GM18868 (cell line): ENCODE data around the gene GNG7.
"Not testable (repeated sequence)": the region's sequence is repeated elsewhere in the genome, so short reads cannot be mapped to it uniquely, and the experiment has no call there.

Experiments used
- ATAC-seq: cut with Tn5 transposase; IDR thresholded peaks from one replicate; pipeline ENCODE4 v1.9.1; 2021; ENCODE audit warnings: mild to moderate bottlenecking, moderate library complexity; ENCODE audit not compliant: unreplicated experiment

Gene GNG7

GRCh38 chr19:2714102-2714501 is 11.6 kb upstream of the GNG7 start:
- not testable (repeated sequence) for ATAC-seq

- ATAC-seq: not testable (repeated sequence)
These were observed 10.7 kb upstream of the GNG7 start for GRCh38 chr19:2713170-2713569.

GRCh38 chr19:2711875-2712205 is 9.3 kb upstream of the GNG7 start:
- no peak for ATAC-seq

GRCh38 chr19:2711172-2711874 is 8.8 kb upstream of the GNG7 start:
- no peak for ATAC-seq

GRCh38 chr19:2706251-2706650 is 3.8 kb upstream of the GNG7 start:
- no peak for ATAC-seq

- no peak for ATAC-seq
These were observed 1.3 kb upstream of the GNG7 start for GRCh38 chr19:2703691-2704216.

- ATAC-seq: no peak
These were observed 563 bp upstream of the GNG7 start for GRCh38 chr19:2703077-2703437.

- no peak for ATAC-seq
These were observed 929 bp downstream of the GNG7 start for GRCh38 chr19:2701361-2702169.

GRCh38 chr19:2700660-2701360 is 1.7 kb downstream of the GNG7 start:
- no peak for ATAC-seq

GRCh38 chr19:2699413-2700140 is 2.9 kb downstream of the GNG7 start:
- ATAC-seq: no peak

- no peak for ATAC-seq
These were observed 8.3 kb downstream of the GNG7 start for GRCh38 chr19:2694196-2694595.

- ATAC-seq: no peak
These were observed 8.9 kb downstream of the GNG7 start for GRCh38 chr19:2693492-2694160.

GRCh38 chr19:2691951-2692350 is 10.5 kb downstream of the GNG7 start:
- no peak for ATAC-seq

- no peak for ATAC-seq
These were observed 11.6 kb downstream of the GNG7 start for GRCh38 chr19:2690856-2691255.

- ATAC-seq: no peak
These were observed 16.1 kb downstream of the GNG7 start for GRCh38 chr19:2686360-2686759.

GRCh38 chr19:2685204-2685704 is 17.2 kb downstream of the GNG7 start:
- no peak for ATAC-seq

- ATAC-seq: no peak
These were observed 19.0 kb downstream of the GNG7 start for GRCh38 chr19:2683430-2684003.

- no peak for ATAC-seq
These were observed 21.7 kb downstream of the GNG7 start for GRCh38 chr19:2680808-2681207.

GRCh38 chr19:2679439-2679838 is 23.1 kb downstream of the GNG7 start:
- ATAC-seq: no peak

GRCh38 chr19:2678948-2679347 is 23.5 kb downstream of the GNG7 start:
- not testable (repeated sequence) for ATAC-seq
